ENCODE measurements around the gene CHAD. TPM values are rescaled to one million over a fixed set of nuclear protein-coding genes. Genes with fewer than 3 reads are reported as not detected.

CHAD gene
- total RNA-seq, 1 experiment from 2014 or later, result 0.09 TPM

DNA sequence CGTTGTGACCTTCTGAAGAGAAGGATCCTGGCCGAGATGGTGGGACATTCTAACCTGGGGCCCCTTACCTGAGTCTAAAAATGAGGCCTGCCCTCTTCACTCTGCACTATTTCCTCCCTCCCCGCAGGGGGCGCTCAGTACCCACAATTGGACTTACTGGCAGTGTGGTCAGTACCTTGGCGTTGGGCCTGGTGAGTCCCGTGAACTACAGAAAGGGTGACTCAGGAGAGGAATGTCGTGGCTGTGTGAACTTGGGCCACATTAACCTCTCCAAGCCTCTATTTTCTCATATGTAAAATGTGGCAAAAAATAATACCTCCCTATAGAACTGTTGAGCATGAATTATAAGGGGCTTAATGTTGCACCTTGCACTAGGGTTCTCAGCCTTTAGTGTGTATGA, 13.8 kb upstream of the CHAD start:
- ChIA-PET CTCF (interaction anchor here (0.6 to 4.7 kb wide), 13 partner anchors 11 to 367 kb away, joined by 3 to 35 read pairs (median 5); partner anchors contain the start of gene LRRC59), POLR2A (interaction anchor here (1.0 kb wide), 1 partner anchor 77 kb away, joined by 3 read pairs; the partner anchor contains the start of gene CACNA1G)
- no peak overlapping the region for H3K4me3 Mint-ChIP-seq
- DNase-seq (ENCODE audit: low spot score) (peak; percentile 88), ATAC-seq (peak; percentile 71)
- H3K9me3 Mint-ChIP-seq, result no peaks in the 10 kb centered on the region
- peaks cover 10% of the 10 kb centered on the region for H3K4me1 Mint-ChIP-seq
- peak overlapping the region; percentile 36; the same call in 1 of the 2 replicates for H3K27ac Mint-ChIP-seq
- TF ChIP-seq ZNF121 (CRISPR knock-in tag; IDR thresholded peaks at IDR 0.05) (peak; percentile 33; the same call in 1 of the 2 replicates), CTCF (IDR thresholded peaks at IDR 0.05) (peak; percentile 65), USF1 (CRISPR knock-in tag; IDR thresholded peaks at IDR 0.05) (no peak)
- peaks cover 16% of the 10 kb centered on the region for H3K36me3 Mint-ChIP-seq
- H3K27me3 Mint-ChIP-seq (ENCODE audit: low read depth), result peaks cover 5% of the 10 kb centered on the region

GRCh38 chr17:50482110-50482509, 13.4 kb upstream of the CHAD start:
- TF ChIP-seq RELA (CRISPR knock-in tag; IDR thresholded peaks at IDR 0.05; ENCODE audit: borderline replicate concordance) (no peak), AR (CRISPR knock-in tag; IDR thresholded peaks at IDR 0.05) (no peak), ZNF263 (CRISPR knock-in tag; IDR thresholded peaks at IDR 0.05; ENCODE audit: low read depth) (no peak), MXD4 (CRISPR knock-in tag; IDR thresholded peaks at IDR 0.05; ENCODE audit: borderline replicate concordance) (no peak), ZSCAN18 (CRISPR knock-in tag; IDR thresholded peaks at IDR 0.05) (no peak), TEAD4 (CRISPR knock-in tag; IDR thresholded peaks at IDR 0.05) (no peak), CTCF (IDR thresholded peaks at IDR 0.05) (no peak), ZNF232 (CRISPR knock-in tag; IDR thresholded peaks at IDR 0.05) (no peak), ETV6 (CRISPR knock-in tag; IDR thresholded peaks at IDR 0.05) (no peak), NFATC4 (CRISPR knock-in tag; IDR thresholded peaks at IDR 0.05) (no peak)
- TF ChIP-seq, protein P1, sequence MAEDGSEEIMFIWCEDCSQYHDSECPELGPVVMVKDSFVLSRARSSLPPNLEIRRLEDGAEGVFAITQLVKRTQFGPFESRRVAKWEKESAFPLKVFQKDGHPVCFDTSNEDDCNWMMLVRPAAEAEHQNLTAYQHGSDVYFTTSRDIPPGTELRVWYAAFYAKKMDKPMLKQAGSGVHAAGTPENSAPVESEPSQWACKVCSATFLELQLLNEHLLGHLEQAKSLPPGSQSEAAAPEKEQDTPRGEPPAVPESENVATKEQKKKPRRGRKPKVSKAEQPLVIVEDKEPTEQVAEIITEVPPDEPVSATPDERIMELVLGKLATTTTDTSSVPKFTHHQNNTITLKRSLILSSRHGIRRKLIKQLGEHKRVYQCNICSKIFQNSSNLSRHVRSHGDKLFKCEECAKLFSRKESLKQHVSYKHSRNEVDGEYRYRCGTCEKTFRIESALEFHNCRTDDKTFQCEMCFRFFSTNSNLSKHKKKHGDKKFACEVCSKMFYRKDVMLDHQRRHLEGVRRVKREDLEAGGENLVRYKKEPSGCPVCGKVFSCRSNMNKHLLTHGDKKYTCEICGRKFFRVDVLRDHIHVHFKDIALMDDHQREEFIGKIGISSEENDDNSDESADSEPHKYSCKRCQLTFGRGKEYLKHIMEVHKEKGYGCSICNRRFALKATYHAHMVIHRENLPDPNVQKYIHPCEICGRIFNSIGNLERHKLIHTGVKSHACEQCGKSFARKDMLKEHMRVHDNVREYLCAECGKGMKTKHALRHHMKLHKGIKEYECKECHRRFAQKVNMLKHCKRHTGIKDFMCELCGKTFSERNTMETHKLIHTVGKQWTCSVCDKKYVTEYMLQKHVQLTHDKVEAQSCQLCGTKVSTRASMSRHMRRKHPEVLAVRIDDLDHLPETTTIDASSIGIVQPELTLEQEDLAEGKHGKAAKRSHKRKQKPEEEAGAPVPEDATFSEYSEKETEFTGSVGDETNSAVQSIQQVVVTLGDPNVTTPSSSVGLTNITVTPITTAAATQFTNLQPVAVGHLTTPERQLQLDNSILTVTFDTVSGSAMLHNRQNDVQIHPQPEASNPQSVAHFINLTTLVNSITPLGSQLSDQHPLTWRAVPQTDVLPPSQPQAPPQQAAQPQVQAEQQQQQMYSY (CRISPR knock-in tag; IDR thresholded peaks at IDR 0.05), result no peak
- TF ChIP-seq, protein P2, sequence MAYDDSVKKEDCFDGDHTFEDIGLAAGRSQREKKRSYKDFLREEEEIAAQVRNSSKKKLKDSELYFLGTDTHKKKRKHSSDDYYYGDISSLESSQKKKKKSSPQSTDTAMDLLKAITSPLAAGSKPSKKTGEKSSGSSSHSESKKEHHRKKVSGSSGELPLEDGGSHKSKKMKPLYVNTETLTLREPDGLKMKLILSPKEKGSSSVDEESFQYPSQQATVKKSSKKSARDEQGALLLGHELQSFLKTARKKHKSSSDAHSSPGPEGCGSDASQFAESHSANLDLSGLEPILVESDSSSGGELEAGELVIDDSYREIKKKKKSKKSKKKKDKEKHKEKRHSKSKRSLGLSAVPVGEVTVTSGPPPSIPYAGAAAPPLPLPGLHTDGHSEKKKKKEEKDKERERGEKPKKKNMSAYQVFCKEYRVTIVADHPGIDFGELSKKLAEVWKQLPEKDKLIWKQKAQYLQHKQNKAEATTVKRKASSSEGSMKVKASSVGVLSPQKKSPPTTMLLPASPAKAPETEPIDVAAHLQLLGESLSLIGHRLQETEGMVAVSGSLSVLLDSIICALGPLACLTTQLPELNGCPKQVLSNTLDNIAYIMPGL (CRISPR knock-in tag; IDR thresholded peaks at IDR 0.05), result no peak
- H3K9me3 Mint-ChIP-seq, result no peaks in the 10 kb centered on the region
- H3K36me3 Mint-ChIP-seq, result peaks cover 16% of the 10 kb centered on the region
- DNase-seq (ENCODE audit: low spot score) (no peak), ATAC-seq (no peak)
- H3K4me1 Mint-ChIP-seq, result peaks cover 10% of the 10 kb centered on the region
- ChIA-PET CTCF (interaction anchor here (0.8 to 4.7 kb wide), 8 partner anchors 20 to 144 kb away, joined by 3 to 35 read pairs (median 10); partner anchors contain the start of gene LRRC59), POLR2A (interaction anchor here (0.5 to 1.0 kb wide), 2 partner anchors 22 to 78 kb away, joined by 3 read pairs; partner anchors contain the start of gene CACNA1G)
- H3K27ac Mint-ChIP-seq, result no peak overlapping the region
- peaks cover 5% of the 10 kb centered on the region for H3K27me3 Mint-ChIP-seq (ENCODE audit: low read depth)
- H3K4me3 Mint-ChIP-seq, result no peak overlapping the region
